B cell (primary cell): ENCODE data around the gene NAB2. TPM values are rescaled to one million over a fixed set of nuclear protein-coding genes. Genes with fewer than 3 reads are reported as not detected.

Experiments used
- ATAC-seq: fragments of 200-7000 bp; cut with Tn5 transposase; one replicate; pipeline ENCODE4 v1.10.0; 2021; ENCODE audit warnings: low read depth, mild to moderate bottlenecking, moderate number of reproducible peaks, moderate library complexity
- CTCF ChIA-PET: fragments of 350-600 bp; sonication (Branson Sonifier 250); formaldehyde crosslinking; loops from one replicate; lab custom pipeline; 2021; ENCODE audit warnings: antibody characterized with exemption, inconsistent platforms; lab: Charles Lee
- POLR2A ChIA-PET: fragments of 350-600 bp; sonication (Branson Sonifier 250); formaldehyde crosslinking; loops from one replicate; lab custom pipeline; 2021; ENCODE audit warnings: antibody characterized with exemption; lab: Charles Lee
- DNase-seq: peaks from one replicate; pipeline ENCODE4 v3.0.0; 2013
- H2AFZ ChIP-seq: 2 replicates; pipeline ENCODE4 v1.6.1; 2012; ENCODE audit warnings: mild to moderate bottlenecking, low read depth, low read length; ENCODE audit not compliant: insufficient read depth, poor library complexity, severe bottlenecking
- H3K27ac ChIP-seq, 2 donors: 1 replicate in 1 of 2; 2 replicates in 1 of 2; pipeline ENCODE4 v1.5.1; 2012 to 2013; ENCODE audit warnings: low read length in 2 of 2, mild to moderate bottlenecking in 2 of 2, moderate library complexity in 1 of 2
- H3K27me3 ChIP-seq, 4 experiments: fragments of 200-600 bp in 1 of 4; sonication (generic) in 1 of 4; replicated peaks in 1 of 4; 1 replicate in 2 of 4; 2 replicates in 2 of 4; pipeline versions ENCODE4 v1.6.1 to v1.7.0; 2013 to 2016; ENCODE audit warnings: low read length in 3 of 4, mild to moderate bottlenecking in 2 of 4, mixed read lengths in 1 of 4, moderate library complexity in 1 of 4; ENCODE audit not compliant: insufficient read depth in 4 of 4, control insufficient read depth in 3 of 4; ENCODE audit errors: control extremely low read depth in 1 of 4
- H3K36me3 ChIP-seq, 2 experiments: replicated peaks in 1 of 2; 1 replicate in 1 of 2; 2 replicates in 1 of 2; pipeline versions ENCODE4 v1.6.1 to v1.7.1; 2013; ENCODE audit warnings: low read length in 1 of 2; ENCODE audit not compliant: insufficient read depth in 2 of 2, control insufficient read depth in 1 of 2; ENCODE audit errors: control extremely low read depth in 1 of 2, extremely low read depth in 1 of 2
- H3K4me1 ChIP-seq, 2 donors: fragments of 200-600 bp in 1 of 2; sonication (generic) in 1 of 2; 1 replicate in 1 of 2; 2 replicates in 1 of 2; pipeline versions ENCODE4 v1.5.1 to v1.6.1; 2013 to 2017; ENCODE audit warnings: low read length in 2 of 2; ENCODE audit not compliant: control insufficient read depth in 2 of 2, insufficient read depth in 2 of 2
- H3K4me2 ChIP-seq: replicated peaks from 2 replicates; pipeline ENCODE3; 2012; ENCODE audit warnings: mild to moderate bottlenecking, low read depth, low read length; ENCODE audit not compliant: poor library complexity, severe bottlenecking
- H3K4me3 ChIP-seq, 5 experiments: fragments of 200-600 bp in 1 of 5; sonication (generic) in 1 of 5; 1 replicate in 3 of 5; 2 replicates in 2 of 5; pipeline versions ENCODE4 v1.5.1 to v1.7.0; 2011 to 2016; ENCODE audit warnings: low read length in 4 of 5, mild to moderate bottlenecking in 4 of 5, low read depth in 2 of 5, control low read depth in 1 of 5, moderate library complexity in 1 of 5; ENCODE audit not compliant: insufficient read depth in 1 of 5; ENCODE audit errors: control extremely low read depth in 1 of 5, extremely low read depth in 1 of 5
- H3K79me2 ChIP-seq: fragments of 200-600 bp; sonication (generic); one replicate; pipeline ENCODE4 v1.6.0; 2016; ENCODE audit warnings: low read length; ENCODE audit not compliant: control insufficient read depth, insufficient read depth
- H3K9ac ChIP-seq: fragments of 200-600 bp; sonication (generic); 2 replicates; pipeline ENCODE4 v1.6.1; 2017; ENCODE audit warnings: mild to moderate bottlenecking, low read length, moderate library complexity
- H3K9me3 ChIP-seq, 3 donors: one replicate each; pipeline versions ENCODE4 v1.6.1 to v1.7.1; 2013; ENCODE audit warnings: low read length in 2 of 3; ENCODE audit not compliant: control insufficient read depth in 2 of 3, insufficient read depth in 1 of 3; ENCODE audit errors: control extremely low read depth in 1 of 3
- H4K20me1 ChIP-seq: 2 replicates; pipeline ENCODE4 v1.6.0; 2012; ENCODE audit warnings: mild to moderate bottlenecking, low read length; ENCODE audit not compliant: insufficient read depth, control insufficient read depth, poor library complexity, severe bottlenecking
- H3K27ac Mint-ChIP-seq: one replicate; pipeline ENCODE4 v1.8.0; 2021; ENCODE audit warnings: mixed read lengths
- H3K27me3 Mint-ChIP-seq: one replicate; pipeline ENCODE4 v1.8.0; 2021; ENCODE audit warnings: mixed read lengths
- H3K4me1 Mint-ChIP-seq: one replicate; pipeline ENCODE4 v1.8.0; 2021; ENCODE audit warnings: mixed read lengths
- H3K4me3 Mint-ChIP-seq: one replicate; pipeline ENCODE4 v1.8.0; 2021; ENCODE audit warnings: mixed read lengths
- H3K9me3 Mint-ChIP-seq: one replicate; pipeline ENCODE4 v1.8.0; 2022; ENCODE audit warnings: mixed read lengths; ENCODE audit not compliant: insufficient read depth
- CTCF ChIP-seq: fragments of 200-600 bp; IDR thresholded peaks from one replicate; pipeline ENCODE4 v1.8.0; 2022; ENCODE audit warnings: antibody characterized with exemption, mild to moderate bottlenecking
- EZH2 ChIP-seq: IDR thresholded peaks from 2 replicates; pipeline ENCODE4 v1.6.1; 2012; ENCODE audit warnings: borderline replicate concordance, low read depth, mild to moderate bottlenecking, moderate library complexity, low read length; ENCODE audit not compliant: insufficient read depth, poor library complexity, severe bottlenecking
- WGBS: methylation state at CpG from one replicate; pipeline ENCODE4 v1.1.5; 2013; ENCODE audit warnings: missing lambda C conversion rate; ENCODE audit not compliant: insufficient coverage; 5-methylcytosine and 5-hydroxymethylcytosine counted together
- intact Hi-C: fragments of 100-400 bp; cut with micrococcal nuclease; formaldehyde crosslinking; loops from one replicate; pipeline ENCODE4 v1.10.0; 2022
- polyA plus RNA-seq: library from polyadenylated mRNA; depleted of rRNA; stranded (reverse); fragments of >200 nt; gene quantifications from 2 replicates; pipeline ENCODE4 v1.2.3, GENCODE V29; 2012
- total RNA-seq, 2 donors: library from RNA; stranded (reverse); fragments of 120-200 nt in 1 of 2; gene quantifications; 1 replicate in 1 of 2; 2 replicates in 1 of 2; pipeline versions ENCODE4 v1.2.3 to v1.2.4, GENCODE V29; 2013 to 2022

Gene NAB2
- total and polyA plus RNA-seq, 2 donors (not counting 1 experiment from before 2014, with no cell fraction given): 6.7 to 52.1 TPM

GRCh38 chr12:57087691-57088353, 1.1 kb upstream of the NAB2 start:
- Histone ChIP-seq H3K79me2 (peaks cover 16% of the 10 kb centered on the region), H3K27me3 (no peaks in the 10 kb centered on the region), H3K4me3 (peak overlapping the region; percentile 75 to 100 (median 77)), H3K9ac (peak overlapping the region; percentile 96), H3K27ac (peak overlapping the region; percentile 98 to 99), H4K20me1 (no peaks in the 10 kb centered on the region), H3K9me3 (no peaks in the 10 kb centered on the region), H2AFZ (peak overlapping the region; percentile 61), H3K4me1 (peaks cover 11 to 33% of the 10 kb centered on the region in 2 donors), H3K4me2 (peak overlapping the region; percentile 90), H3K36me3 (peaks cover 0 to 8% of the 10 kb centered on the region in 2 experiments)
- 1% methylated on average over 26 of the region's 37 CpGs for WGBS
- peaks cover 50% of the 10 kb centered on the region for H3K4me1 Mint-ChIP-seq
- peak; percentile 44 for ATAC-seq
- intact Hi-C loops: loop anchor here (1.0 to 10.0 kb wide), 8 partner anchors 9 to 667 kb away; partner anchors contain the start of genes BAZ2A, CDK4, DDIT3 and LRP1
- ChIA-PET CTCF (interaction anchor here (15.0 to 18.5 kb wide), 2 partner anchors 13 to 19 kb away, joined by 246 to 406 read pairs; partner anchors contain the start of genes NEMP1 and STAT6), POLR2A (interaction anchor here (0.7 to 4.8 kb wide), 8 partner anchors 9 to 400 kb away, joined by 3 to 139 read pairs (median 8); partner anchors contain the start of genes NEMP1, PTGES3 and STAT6)
- no peaks in the 10 kb centered on the region for H3K27me3 Mint-ChIP-seq
- H3K4me3 Mint-ChIP-seq: peak overlapping the region; percentile 92
- H3K27ac Mint-ChIP-seq: peak overlapping the region; percentile 91
- TF ChIP-seq EZH2: no peak
- TF ChIP-seq CTCF: no peak
- DNase-seq: peak; percentile 89
- H3K9me3 Mint-ChIP-seq: no peaks in the 10 kb centered on the region
